Mesothelial cell of epicardium (in vitro differentiated cells): ENCODE results near the gene HEBP2. TPM values are rescaled to one million over a fixed set of nuclear protein-coding genes. Genes with fewer than 3 reads are reported as not detected.

Experiments used
- DNase-seq, 2 experiments: peaks; one replicate each; pipeline ENCODE4 v3.0.0; 2021; ENCODE audit warnings: low spot score in 2 of 2; ENCODE audit not compliant: unreplicated experiment in 2 of 2
- H3K27ac Mint-ChIP-seq: 2 replicates; pipeline ENCODE4 v1.8.0; 2021; ENCODE audit warnings: mixed read lengths
- H3K27me3 Mint-ChIP-seq: 2 replicates; pipeline ENCODE4 v1.8.0; 2021; ENCODE audit warnings: low read depth, mixed read lengths
- H3K36me3 Mint-ChIP-seq: 2 replicates; pipeline ENCODE4 v1.8.0; 2021; ENCODE audit warnings: mixed read lengths
- H3K4me1 Mint-ChIP-seq: 2 replicates; pipeline ENCODE4 v1.8.0; 2021; ENCODE audit warnings: mixed read lengths
- H3K4me3 Mint-ChIP-seq: 2 replicates; pipeline ENCODE4 v1.8.0; 2021; ENCODE audit warnings: mild to moderate bottlenecking, moderate library complexity, mixed read lengths
- H3K9me3 Mint-ChIP-seq: 2 replicates; pipeline ENCODE4 v1.8.0; 2021; ENCODE audit warnings: mixed read lengths
- total RNA-seq: library from RNA; stranded (reverse); gene quantifications from 3 replicates; pipeline ENCODE4 v1.2.1, GENCODE V29; 2021
- TF ChIP-seq, protein P1 (sequence below): fragments of 200-600 bp; sonication (generic); IDR thresholded peaks from one replicate; pipeline ENCODE4 v1.5.0; 2021; ENCODE audit warnings: antibody characterized with exemption; ENCODE audit not compliant: unreplicated experiment

HEBP2 gene
- total RNA-seq, 1 donor from 2014 or later = 53.7 TPM

DNA sequence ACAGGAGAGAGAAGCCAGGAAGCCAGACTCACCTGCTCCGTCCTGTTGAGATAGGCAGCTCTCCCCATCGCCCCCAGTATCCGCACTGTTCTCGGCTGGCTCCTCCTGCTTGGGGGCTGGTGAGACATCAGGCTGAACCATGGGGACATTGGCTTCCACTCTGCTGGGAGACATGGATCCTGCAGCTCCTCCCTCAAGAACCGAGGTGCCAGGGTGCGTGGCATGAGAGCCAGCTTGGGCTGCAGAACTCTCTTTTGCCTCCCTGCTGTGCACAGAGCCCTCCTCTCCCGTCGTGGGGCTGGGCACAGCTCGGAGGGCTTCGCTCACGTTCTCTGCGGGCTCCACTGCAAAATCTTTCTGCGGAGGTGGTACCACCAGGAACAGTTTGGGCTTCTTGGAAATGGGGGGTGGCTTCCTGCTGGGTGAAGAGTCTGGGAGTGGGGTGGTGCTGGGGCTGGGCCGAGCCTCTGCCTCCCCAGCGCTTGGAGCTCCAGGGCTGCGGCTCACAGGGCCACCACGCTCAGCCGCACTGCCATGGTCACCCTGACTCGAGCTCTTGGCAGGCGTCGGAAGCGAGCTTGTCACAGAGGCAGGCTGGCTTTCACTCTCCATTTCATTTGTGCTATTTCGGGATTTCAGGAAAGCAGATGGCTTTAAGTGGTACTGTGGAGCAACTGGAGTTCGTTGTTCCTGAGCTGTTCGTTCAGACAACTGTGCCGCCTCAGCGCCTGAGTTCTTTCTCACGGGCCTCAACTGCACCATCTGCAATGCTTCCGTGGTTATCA lies 26.5 kb downstream of the HEBP2 start:
- H3K4me1 Mint-ChIP-seq = peaks cover 12% of the 10 kb centered on the region
- no peak overlapping the region for H3K27ac Mint-ChIP-seq
- no peak for DNase-seq
- TF ChIP-seq, protein P1, sequence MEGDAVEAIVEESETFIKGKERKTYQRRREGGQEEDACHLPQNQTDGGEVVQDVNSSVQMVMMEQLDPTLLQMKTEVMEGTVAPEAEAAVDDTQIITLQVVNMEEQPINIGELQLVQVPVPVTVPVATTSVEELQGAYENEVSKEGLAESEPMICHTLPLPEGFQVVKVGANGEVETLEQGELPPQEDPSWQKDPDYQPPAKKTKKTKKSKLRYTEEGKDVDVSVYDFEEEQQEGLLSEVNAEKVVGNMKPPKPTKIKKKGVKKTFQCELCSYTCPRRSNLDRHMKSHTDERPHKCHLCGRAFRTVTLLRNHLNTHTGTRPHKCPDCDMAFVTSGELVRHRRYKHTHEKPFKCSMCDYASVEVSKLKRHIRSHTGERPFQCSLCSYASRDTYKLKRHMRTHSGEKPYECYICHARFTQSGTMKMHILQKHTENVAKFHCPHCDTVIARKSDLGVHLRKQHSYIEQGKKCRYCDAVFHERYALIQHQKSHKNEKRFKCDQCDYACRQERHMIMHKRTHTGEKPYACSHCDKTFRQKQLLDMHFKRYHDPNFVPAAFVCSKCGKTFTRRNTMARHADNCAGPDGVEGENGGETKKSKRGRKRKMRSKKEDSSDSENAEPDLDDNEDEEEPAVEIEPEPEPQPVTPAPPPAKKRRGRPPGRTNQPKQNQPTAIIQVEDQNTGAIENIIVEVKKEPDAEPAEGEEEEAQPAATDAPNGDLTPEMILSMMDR = no peak
- peaks cover 33% of the 10 kb centered on the region for H3K36me3 Mint-ChIP-seq
- H3K9me3 Mint-ChIP-seq = no peaks in the 10 kb centered on the region
- no peaks in the 10 kb centered on the region for H3K27me3 Mint-ChIP-seq
- no peak overlapping the region for H3K4me3 Mint-ChIP-seq

DNA sequence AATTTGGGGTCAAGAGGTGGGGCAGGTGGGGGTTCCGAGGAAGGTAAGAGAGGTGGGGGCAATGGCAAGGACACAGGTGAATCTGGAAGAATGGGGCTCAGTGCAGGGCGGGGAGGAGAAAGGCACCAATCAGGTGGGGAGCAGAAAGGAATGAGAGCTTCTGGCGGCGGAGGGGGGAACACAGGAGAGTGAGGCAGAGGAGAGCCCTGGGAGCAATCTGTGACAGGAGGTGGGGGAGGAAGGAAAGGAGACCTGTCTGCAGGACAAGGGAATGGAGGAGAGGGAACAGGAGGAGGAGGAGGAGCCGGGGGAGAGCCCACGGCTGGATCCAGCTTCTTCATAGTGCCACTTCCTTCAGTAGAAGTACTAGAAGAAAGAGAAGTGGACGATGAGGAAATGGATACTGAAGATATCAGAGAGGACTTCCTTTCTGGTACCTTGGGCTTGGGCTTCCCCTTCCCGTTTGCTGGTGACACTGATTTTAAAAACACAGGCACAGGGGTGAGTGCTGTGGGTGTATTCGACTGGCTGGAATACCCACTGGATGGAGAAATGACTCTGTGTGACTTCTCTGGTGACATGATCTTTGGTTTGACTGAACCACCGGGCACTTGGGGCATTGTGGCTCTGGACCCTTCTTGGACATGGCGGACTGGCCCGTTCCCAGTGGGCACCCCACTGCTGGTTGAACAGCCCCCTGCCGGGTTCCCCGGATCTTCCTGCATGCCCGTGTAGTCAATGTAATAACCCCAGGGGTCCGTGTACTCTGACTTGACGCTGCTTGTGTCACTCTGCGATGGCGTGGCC lies 27.4 kb downstream of the HEBP2 start:
- H3K27ac Mint-ChIP-seq = no peak overlapping the region
- DNase-seq = no peak

DNA sequence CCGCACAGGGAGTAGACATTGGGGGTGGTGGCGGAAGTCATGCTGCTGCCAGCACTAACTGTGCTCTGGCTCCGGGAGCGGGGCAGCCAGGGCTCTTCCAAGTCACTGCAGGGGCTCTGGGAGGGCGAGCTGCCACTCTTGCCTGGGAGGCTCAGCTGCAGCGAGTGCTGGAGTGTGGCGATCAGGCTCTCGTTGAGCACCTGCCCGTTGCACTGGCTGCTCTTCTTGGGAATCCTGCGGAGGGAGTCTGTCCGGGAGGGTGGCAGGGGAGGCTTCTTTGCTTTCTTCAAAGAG lies 28.0 kb downstream of the HEBP2 start:
- Mint-ChIP-seq H3K4me1 (peaks cover 12% of the 10 kb centered on the region), H3K9me3 (no peaks in the 10 kb centered on the region), H3K27me3 (no peaks in the 10 kb centered on the region), H3K27ac (no peak overlapping the region), H3K4me3 (no peak overlapping the region), H3K36me3 (peaks cover 44% of the 10 kb centered on the region)
- TF ChIP-seq, protein P1 = no peak
- DNase-seq = no peak

More for the DNA sequence above, 27.4 kb downstream of the HEBP2 start:
- H3K9me3 Mint-ChIP-seq = no peaks in the 10 kb centered on the region
- no peaks in the 10 kb centered on the region for H3K27me3 Mint-ChIP-seq
- no peak overlapping the region for H3K4me3 Mint-ChIP-seq
- TF ChIP-seq, protein P1 = no peak
- H3K36me3 Mint-ChIP-seq = peaks cover 40% of the 10 kb centered on the region
- peaks cover 12% of the 10 kb centered on the region for H3K4me1 Mint-ChIP-seq

DNA sequence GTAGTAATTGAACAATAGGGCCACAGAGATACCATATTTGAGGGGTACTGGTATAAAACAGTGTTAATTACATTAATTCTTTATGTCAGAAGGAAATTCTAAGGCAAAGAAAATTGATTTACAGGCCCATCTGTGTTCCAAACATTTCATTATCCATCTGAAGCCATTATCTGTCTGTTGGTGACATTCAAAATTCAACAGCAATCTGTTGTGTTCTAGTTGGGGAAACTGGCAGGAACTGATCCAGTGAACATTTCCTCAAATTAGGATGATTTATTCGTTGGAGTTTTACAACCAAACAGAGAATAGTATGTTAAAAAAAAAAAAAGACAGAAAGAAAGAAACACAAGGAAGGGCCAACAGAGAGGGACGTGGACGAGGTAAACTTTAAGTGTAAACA lies 30.1 kb downstream of the HEBP2 start:
- no peak overlapping the region for H3K4me3 Mint-ChIP-seq
- DNase-seq = no peak
- H3K9me3 Mint-ChIP-seq = no peaks in the 10 kb centered on the region
- peaks cover 50% of the 10 kb centered on the region for H3K36me3 Mint-ChIP-seq
- H3K27ac Mint-ChIP-seq = peak overlapping the region; percentile 22
- peaks cover 13% of the 10 kb centered on the region for H3K4me1 Mint-ChIP-seq
- no peaks in the 10 kb centered on the region for H3K27me3 Mint-ChIP-seq
- TF ChIP-seq, protein P1 = no peak

DNA sequence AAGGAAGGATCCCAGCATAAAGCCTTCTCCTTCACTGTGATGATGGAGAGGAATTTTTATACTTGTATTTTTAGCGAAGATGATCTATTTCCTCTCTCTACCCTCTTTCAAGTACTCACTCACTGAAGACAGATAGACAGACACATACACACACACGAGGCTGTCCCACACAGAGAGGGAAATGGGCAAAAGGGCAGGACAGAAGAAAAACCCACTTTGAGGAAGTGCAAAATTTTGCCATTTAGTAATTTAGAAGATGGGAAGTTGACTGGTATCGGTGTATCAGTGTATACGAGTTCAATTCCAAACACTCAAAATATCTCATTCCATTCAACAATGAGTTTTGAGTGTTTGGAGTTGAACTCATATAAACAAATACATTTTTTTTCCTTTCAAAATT lies 30.9 kb downstream of the HEBP2 start:
- Mint-ChIP-seq H3K36me3 (peaks cover 50% of the 10 kb centered on the region), H3K9me3 (no peaks in the 10 kb centered on the region), H3K4me3 (no peak overlapping the region)

More for the DNA sequence above, 30.9 kb downstream of the HEBP2 start:
- Mint-ChIP-seq H3K4me1 (peaks cover 14% of the 10 kb centered on the region), H3K27ac (no peak overlapping the region), H3K27me3 (no peaks in the 10 kb centered on the region)
- DNase-seq = no peak
- TF ChIP-seq, protein P1 = no peak
